ENCODE measurements around the gene BANF2.

The BANF2 gene

DNA sequence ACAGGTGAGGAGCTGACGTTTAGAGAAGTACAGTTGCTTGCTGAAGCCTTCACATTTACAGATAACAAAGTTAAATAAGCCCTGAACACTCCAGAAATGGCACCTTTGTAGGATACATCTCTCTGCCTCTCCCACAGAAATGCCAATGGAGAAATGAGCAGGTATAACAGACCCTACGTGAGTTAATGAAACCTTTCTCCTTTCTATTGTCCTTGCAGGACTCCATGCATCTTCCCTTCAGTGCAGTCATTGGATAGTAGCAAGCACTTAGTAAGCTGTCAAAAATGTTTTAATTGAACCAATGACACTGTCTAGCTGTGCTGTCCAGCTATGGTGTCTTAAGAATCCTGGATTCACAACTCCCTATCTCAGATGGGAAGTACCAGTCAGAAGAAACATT lies 9.6 kb upstream of the BANF2 start:
- DNase-seq (ENCODE audit: low read depth) = no peak
- TF ChIP-seq, protein P1, sequence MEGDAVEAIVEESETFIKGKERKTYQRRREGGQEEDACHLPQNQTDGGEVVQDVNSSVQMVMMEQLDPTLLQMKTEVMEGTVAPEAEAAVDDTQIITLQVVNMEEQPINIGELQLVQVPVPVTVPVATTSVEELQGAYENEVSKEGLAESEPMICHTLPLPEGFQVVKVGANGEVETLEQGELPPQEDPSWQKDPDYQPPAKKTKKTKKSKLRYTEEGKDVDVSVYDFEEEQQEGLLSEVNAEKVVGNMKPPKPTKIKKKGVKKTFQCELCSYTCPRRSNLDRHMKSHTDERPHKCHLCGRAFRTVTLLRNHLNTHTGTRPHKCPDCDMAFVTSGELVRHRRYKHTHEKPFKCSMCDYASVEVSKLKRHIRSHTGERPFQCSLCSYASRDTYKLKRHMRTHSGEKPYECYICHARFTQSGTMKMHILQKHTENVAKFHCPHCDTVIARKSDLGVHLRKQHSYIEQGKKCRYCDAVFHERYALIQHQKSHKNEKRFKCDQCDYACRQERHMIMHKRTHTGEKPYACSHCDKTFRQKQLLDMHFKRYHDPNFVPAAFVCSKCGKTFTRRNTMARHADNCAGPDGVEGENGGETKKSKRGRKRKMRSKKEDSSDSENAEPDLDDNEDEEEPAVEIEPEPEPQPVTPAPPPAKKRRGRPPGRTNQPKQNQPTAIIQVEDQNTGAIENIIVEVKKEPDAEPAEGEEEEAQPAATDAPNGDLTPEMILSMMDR (conservative IDR thresholded peaks at IDR 0.05; ENCODE audit: low read depth, low read length) = no peak
- no peak overlapping the region for H3K4me3 ChIP-seq (ENCODE audit: low read depth, low read length)

DNA sequence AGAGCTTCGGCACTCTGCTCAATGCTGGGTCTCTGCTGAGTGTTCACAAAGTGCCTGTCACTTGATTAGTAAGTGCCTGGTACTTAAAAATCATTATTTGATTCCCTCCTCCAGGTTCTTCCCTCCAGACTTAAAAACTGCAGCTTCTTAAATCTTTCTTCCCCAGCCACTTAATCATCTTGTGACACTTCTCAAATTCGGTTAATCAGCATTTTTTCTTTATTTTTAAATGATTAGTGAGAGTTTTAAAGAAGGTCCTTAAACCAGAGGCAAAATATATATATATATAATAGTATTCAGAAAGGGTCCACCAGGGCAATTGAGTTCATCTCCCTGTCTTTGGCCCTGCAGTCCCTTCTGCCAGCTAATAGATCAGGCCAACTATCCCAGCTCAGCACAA lies 8.0 kb upstream of the BANF2 start:
- no peak overlapping the region for H3K4me3 ChIP-seq (ENCODE audit: low read depth, low read length)
- no peak for DNase-seq (ENCODE audit: low read depth)
- TF ChIP-seq, protein P1 (conservative IDR thresholded peaks at IDR 0.05; ENCODE audit: low read depth, low read length) = no peak

DNA sequence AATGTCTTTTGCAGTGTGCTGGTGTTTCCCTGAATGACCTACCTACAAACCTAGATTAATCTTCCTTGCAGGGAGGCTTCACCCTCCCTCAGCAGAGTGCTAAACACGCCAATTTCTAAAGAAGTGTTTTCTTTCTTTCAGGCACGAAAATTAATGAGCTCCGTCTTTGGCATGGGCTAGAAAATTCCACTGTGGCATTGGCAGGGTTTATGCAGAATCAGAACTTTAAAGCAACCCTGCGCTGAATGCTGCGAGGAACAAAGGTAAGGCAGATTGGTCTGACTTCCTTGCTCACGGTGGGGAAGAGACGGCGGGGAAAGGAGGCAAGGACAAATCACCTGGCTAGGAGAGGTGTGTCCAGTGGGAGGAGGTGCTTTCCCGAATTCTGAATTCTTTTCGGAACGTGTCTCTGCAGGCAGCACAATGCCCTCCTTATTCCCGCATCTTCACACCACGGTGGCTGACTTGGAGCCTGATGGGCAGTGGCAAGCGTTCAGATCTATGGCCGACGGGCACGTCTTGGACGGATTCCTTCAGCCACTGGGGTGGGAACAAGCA lies 6.2 kb upstream of the BANF2 start:
- no peak overlapping the region for H3K4me3 ChIP-seq (ENCODE audit: low read depth, low read length)
- DNase-seq (ENCODE audit: low read depth) = no peak
- TF ChIP-seq, protein P1 (conservative IDR thresholded peaks at IDR 0.05; ENCODE audit: low read depth, low read length) = no peak

- H3K4me3 ChIP-seq (ENCODE audit: low read depth, low read length) = no peak overlapping the region
- no peak for DNase-seq (ENCODE audit: low read depth)
- TF ChIP-seq, protein P1 (conservative IDR thresholded peaks at IDR 0.05; ENCODE audit: low read depth, low read length) = no peak
These were observed 5.0 kb upstream of the BANF2 start for GRCh38 chr20:17694767-17695166.

DNA sequence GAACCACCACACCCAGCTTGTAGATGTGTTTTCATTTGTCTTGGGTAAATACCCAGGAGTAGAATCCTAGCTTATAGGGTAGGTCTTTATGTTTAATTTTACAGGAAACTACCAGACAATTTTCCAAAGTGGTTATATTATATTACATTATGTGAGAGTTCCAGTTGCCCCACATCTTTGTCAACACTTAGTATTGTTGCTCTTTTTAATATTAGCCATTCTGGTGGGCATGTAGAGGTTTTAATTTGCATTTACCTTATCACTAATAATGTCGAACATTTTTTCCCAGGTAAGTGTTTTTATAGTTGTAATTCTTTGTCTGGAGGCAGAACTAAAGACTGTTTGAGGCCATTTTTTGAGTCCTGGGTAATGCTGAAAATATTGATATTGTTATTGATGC lies 3.5 kb upstream of the BANF2 start:
- TF ChIP-seq, protein P1 (conservative IDR thresholded peaks at IDR 0.05; ENCODE audit: low read depth, low read length) = no peak
- H3K4me3 ChIP-seq (ENCODE audit: low read depth, low read length) = no peak overlapping the region
- no peak for DNase-seq (ENCODE audit: low read depth)

DNA sequence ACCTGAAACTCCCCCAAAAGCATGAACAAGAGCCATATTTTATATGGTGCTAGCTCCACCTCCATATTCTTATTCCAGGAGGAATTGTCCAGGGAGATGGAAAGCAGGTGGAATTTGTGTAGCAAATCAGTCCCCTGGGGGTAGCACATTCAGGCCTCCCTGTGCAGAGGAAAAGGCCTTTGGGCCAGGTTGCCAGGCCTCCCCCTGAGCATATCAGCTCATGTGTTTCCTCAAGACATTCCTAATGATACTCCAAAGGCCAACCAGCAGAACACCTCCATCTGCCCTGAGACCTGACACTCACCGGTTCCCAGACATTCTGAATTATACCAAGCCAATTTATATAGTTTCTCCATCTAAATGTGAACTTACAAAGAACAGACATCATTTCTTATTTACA lies 2.6 kb upstream of the BANF2 start:
- no peak overlapping the region for H3K4me3 ChIP-seq (ENCODE audit: low read depth, low read length)
- TF ChIP-seq, protein P1 (conservative IDR thresholded peaks at IDR 0.05; ENCODE audit: low read depth, low read length) = no peak
- DNase-seq (ENCODE audit: low read depth) = no peak

DNA sequence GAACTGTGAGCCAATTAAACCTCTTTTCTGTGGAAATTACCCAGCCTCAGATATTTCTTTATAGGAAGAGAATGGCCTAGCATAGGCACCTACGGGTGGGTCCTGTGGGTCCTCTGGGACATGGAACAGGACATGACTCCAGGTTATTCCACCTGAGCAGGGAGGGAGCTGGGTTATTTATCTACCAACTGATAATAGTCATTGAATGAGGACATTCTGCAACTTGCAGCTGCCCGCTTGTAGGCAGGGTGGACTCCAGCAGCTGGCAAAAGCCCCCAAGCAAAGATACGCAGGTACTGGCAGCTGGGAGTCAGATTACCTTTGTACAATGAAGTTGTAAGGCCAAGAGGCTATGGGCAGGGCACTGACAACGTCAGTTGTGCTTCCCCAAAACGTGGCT lies 1.4 kb upstream of the BANF2 start:
- H3K4me3 ChIP-seq (ENCODE audit: low read depth, low read length) = no peak overlapping the region
- TF ChIP-seq, protein P1 (conservative IDR thresholded peaks at IDR 0.05; ENCODE audit: low read depth, low read length) = no peak
- no peak for DNase-seq (ENCODE audit: low read depth)

All from choroid plexus epithelial cell (primary cell).